Pancreas (tissue), 10 donors: ENCODE results near the gene AQP2. TPM values are rescaled to one million over a fixed set of nuclear protein-coding genes. Genes with fewer than 3 reads are reported as not detected.

Source experiments
- ATAC-seq, 4 donors: fragments of 200-7000 bp; cut with Tn5 transposase; one replicate each; pipeline versions ENCODE4 v1.8.0 to v1.9.1; 2020; ENCODE audit warnings: mild to moderate bottlenecking in 4 of 4, moderate library complexity in 4 of 4
- DNase-seq, 6 donors: peaks; one replicate each; pipeline ENCODE4 v3.0.0-alpha.2; 2020
- FAIRE-seq: peaks from 2 replicates; lab custom pipeline; 2012; peaks lifted over from hg19 to GRCh38; lab: Jason Lieb, UNC
- H3K27ac ChIP-seq, 4 donors: fragments of 200-600 bp; sonication (generic); 1 replicate in 3 of 4; 2 replicates in 1 of 4; pipeline versions ENCODE4 v1.5.0 to v1.8.0; 2020
- H3K27me3 ChIP-seq, 4 donors: fragments of 200-600 bp; one replicate each; pipeline ENCODE4 v1.8.0; 2021
- H3K36me3 ChIP-seq, 3 donors: fragments of 200-600 bp; sonication (generic) in 1 of 3; one replicate each; pipeline versions ENCODE4 v1.5.0 to v1.8.0; 2020 to 2021
- H3K4me1 ChIP-seq, 3 donors: fragments of 200-600 bp; one replicate each; pipeline ENCODE4 v1.8.0; 2021
- H3K4me3 ChIP-seq, 4 donors: fragments of 200-600 bp; sonication (generic) in 2 of 4; one replicate each; pipeline versions ENCODE4 v1.5.0 to v1.8.0; 2020 to 2021
- H3K9me3 ChIP-seq, 4 donors: fragments of 200-600 bp; one replicate each; pipeline ENCODE4 v1.8.0; 2021
- WGBS, 2 donors: extraction: QIAGEN DNeasy Blood & Tissue Kit; methylation state at CpG; one replicate each; pipeline ENCODE4 v1.1.7; 2013; 5-methylcytosine and 5-hydroxymethylcytosine counted together
- intact Hi-C, 3 donors: fragments of 100-400 bp; cut with DNase I; formaldehyde crosslinking; loops; one replicate each; pipeline versions ENCODE4 v1.11.1 to v1.14.2; 2022
- polyA plus RNA-seq, 2 donors: library from polyadenylated mRNA; stranded (reverse); fragments of 200-250 nt; gene quantifications; one replicate each; pipeline ENCODE4 v1.2.3, GENCODE V29; 2013
- total RNA-seq, 6 donors: library from RNA; stranded (reverse); fragmentation: NEBNext Ultra II Directional in 4 of 6; extraction: Animal tissue kit (Norgen Biotek cat#: 25700) in 4 of 6; gene quantifications; one replicate each; pipeline versions ENCODE4 v1.2.1 to v1.2.4, GENCODE V29; 2021 to 2023
- TF ChIP-seq, protein P1 (sequence below), 4 donors: fragments of 200-600 bp; sonication (generic) in 3 of 4; IDR thresholded peaks; one replicate each; pipeline versions ENCODE4 v1.5.0 to v1.8.0; 2021; ENCODE audit warnings: antibody characterized with exemption in 4 of 4
- donor health status: healthy with polysubstance abuse.
- donor health status: DM: no; HTN: no; CAD: no; lungs with moderate emphysema.
- donor health status: DM: no; HTN: no; CAD: no.
- donor health status: control.
- donor health status: control.
- donor health status: Bipolar disorder and iron deficiency.
- donor health status: DM: yes; HTN: yes; CAD: no.
- donor health status: DM: no; HTN: no; CAD: no.
- donor health status: DM: no; HTN: no; CAD: no.
- donor health status: DM: yes; HTN: yes; CAD: no.

Gene AQP2
- total and polyA plus RNA-seq, 8 donors, result 0.06 to 0.31 (median 0.12) TPM; not detected in 5

- no peak for FAIRE-seq
- no peak for DNase-seq
- no peaks in the 10 kb centered on the region for H3K9me3 ChIP-seq
- ATAC-seq, result no peak
- no peaks in the 10 kb centered on the region for H3K36me3 ChIP-seq
- H3K4me1 ChIP-seq, result peaks cover 0 to 3% (median 0%) of the 10 kb centered on the region in 3 donors
- TF ChIP-seq, protein P1, sequence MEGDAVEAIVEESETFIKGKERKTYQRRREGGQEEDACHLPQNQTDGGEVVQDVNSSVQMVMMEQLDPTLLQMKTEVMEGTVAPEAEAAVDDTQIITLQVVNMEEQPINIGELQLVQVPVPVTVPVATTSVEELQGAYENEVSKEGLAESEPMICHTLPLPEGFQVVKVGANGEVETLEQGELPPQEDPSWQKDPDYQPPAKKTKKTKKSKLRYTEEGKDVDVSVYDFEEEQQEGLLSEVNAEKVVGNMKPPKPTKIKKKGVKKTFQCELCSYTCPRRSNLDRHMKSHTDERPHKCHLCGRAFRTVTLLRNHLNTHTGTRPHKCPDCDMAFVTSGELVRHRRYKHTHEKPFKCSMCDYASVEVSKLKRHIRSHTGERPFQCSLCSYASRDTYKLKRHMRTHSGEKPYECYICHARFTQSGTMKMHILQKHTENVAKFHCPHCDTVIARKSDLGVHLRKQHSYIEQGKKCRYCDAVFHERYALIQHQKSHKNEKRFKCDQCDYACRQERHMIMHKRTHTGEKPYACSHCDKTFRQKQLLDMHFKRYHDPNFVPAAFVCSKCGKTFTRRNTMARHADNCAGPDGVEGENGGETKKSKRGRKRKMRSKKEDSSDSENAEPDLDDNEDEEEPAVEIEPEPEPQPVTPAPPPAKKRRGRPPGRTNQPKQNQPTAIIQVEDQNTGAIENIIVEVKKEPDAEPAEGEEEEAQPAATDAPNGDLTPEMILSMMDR (IDR thresholded peaks at IDR 0.05), result no peak
- H3K27ac ChIP-seq, result no peak overlapping the region
- H3K4me3 ChIP-seq, result no peak overlapping the region
- 81% methylated on average over 10 of the region's 10 CpGs for WGBS, 2 donors
- no peaks in the 10 kb centered on the region for H3K27me3 ChIP-seq
- intact Hi-C loops, result no loop called here
These were observed 28.6 kb downstream of the AQP2 start for GRCh38 chr12:49979016-49979586.

GRCh38 chr12:49979791-49980190 is 29.3 kb downstream of the AQP2 start:
- ATAC-seq, result no peak
- no peak overlapping the region for H3K4me3 ChIP-seq
- peaks cover 0 to 3% (median 0%) of the 10 kb centered on the region in 3 donors for H3K4me1 ChIP-seq
- FAIRE-seq, result no peak
- DNase-seq, result no peak
- no peak overlapping the region for H3K27ac ChIP-seq
- 81 to 83% methylated on average over 3 of the region's 3 CpGs for WGBS, 2 donors
- no peaks in the 10 kb centered on the region for H3K27me3 ChIP-seq
- TF ChIP-seq, protein P1 (IDR thresholded peaks at IDR 0.05), result no peak
- no peaks in the 10 kb centered on the region for H3K9me3 ChIP-seq
- intact Hi-C loops, result no loop called here
- H3K36me3 ChIP-seq, result no peaks in the 10 kb centered on the region

- Histone ChIP-seq H3K9me3 (no peaks in the 10 kb centered on the region), H3K4me3 (no peak overlapping the region), H3K4me1 (peaks cover 0 to 3% (median 0%) of the 10 kb centered on the region in 3 donors), H3K27me3 (no peaks in the 10 kb centered on the region), H3K27ac (no peak overlapping the region), H3K36me3 (no peaks in the 10 kb centered on the region)
- intact Hi-C loops, result no loop called here
- TF ChIP-seq, protein P1 (IDR thresholded peaks at IDR 0.05), result no peak
- 80% methylated on average over 10 of the region's 10 CpGs for WGBS, 2 donors
- ATAC-seq (no peak), DNase-seq (no peak), FAIRE-seq (no peak)
These were observed 30.2 kb downstream of the AQP2 start for GRCh38 chr12:49980501-49981349.

DNA sequence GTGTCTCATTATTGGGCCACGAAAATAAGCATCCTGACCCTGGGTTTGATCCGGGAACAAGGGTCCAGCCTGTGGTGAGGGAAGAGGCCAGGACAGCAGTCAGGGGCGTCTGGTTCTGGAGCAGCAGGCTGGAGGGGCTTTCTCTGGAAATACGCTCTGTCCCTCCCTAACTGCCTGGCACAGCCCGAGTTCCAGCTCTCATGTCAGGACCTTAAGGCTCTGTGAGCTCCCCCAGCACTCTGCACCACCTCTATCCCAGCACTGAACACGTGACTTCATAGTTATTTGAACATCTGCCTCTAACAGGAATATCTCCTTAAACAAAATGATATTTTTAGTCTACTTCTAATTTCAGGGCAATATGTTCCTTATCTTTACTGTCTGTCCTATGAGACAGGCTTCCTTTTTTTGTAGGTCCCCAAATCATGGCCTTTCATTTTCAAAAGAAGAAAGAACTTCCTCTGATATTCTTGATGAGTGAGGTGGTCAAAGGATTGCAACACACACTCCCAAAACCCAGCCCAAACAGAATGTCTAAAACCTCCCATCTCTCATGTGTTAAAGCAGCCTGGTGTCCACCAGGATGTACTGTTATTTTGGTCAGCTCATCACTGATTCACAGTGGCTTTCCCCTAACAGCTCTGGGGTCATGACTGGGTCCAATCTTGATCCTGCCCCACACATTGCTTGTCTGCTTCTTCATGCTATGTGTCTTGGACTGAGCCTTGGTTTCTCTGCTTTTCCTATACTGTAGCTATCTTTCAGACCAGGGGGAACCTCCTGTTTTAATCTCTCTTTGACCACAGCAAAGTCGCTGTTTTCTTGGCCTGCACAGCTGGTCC is 31.9 kb downstream of the AQP2 start:
- H3K27me3 ChIP-seq, result no peaks in the 10 kb centered on the region
- no peaks in the 10 kb centered on the region for H3K9me3 ChIP-seq
- H3K4me3 ChIP-seq, result no peak overlapping the region
- no peak for DNase-seq
- 81 to 85% methylated on average over 7 of the region's 7 CpGs for WGBS, 2 donors
- intact Hi-C loops, result no loop called here
- ATAC-seq, result peak in 1 of 4 donors; percentile 28
- peaks cover 0 to 3% (median 0%) of the 10 kb centered on the region in 3 donors for H3K4me1 ChIP-seq
- no peaks in the 10 kb centered on the region for H3K36me3 ChIP-seq
- no peak for FAIRE-seq
- H3K27ac ChIP-seq, result no peak overlapping the region
- TF ChIP-seq, protein P1 (IDR thresholded peaks at IDR 0.05), result no peak
